ENCODE results near the gene NDUFB6.

The NDUFB6 gene

DNA sequence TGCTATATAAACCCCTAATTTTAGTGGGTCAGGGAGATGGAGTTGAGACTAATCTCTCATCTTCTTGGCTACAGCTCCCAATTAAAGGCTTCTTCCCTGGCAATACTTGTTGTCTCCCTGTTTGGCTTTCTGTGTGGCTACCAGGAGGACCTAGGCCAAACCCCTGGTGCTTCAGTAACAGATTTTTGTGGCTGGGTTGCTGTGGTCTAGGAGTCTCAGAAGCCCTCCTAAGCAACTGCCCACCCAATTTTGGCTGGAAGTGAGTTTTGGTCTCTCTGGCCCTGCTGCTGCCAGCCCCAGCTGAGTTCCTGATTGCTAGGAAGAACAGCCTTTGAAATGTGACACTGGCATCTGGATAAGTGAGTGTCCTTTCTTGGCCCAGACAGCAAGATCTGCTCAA is 56.7 kb downstream of the NDUFB6 start:
- DNase-seq = no peak

DNA sequence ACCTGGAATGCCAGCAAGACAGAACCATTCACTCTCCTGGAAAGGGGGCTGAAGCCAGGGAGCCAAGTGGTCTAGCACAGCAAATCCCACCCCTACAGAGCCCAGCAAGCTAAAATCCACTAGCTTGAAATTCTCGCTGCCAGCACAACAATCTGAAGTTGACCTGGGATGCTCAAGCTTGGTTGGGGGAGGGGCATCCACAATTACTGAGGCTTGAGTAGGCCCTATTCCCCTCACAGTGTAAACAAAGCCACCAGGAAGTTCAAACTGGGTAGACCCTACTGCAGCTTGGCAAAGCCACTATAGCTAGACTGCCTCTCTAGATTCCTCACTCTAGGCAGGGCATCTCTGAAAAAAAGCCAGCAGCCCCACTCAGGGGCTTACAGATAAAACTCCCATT is 64.2 kb downstream of the NDUFB6 start:
- no peak for DNase-seq

DNA sequence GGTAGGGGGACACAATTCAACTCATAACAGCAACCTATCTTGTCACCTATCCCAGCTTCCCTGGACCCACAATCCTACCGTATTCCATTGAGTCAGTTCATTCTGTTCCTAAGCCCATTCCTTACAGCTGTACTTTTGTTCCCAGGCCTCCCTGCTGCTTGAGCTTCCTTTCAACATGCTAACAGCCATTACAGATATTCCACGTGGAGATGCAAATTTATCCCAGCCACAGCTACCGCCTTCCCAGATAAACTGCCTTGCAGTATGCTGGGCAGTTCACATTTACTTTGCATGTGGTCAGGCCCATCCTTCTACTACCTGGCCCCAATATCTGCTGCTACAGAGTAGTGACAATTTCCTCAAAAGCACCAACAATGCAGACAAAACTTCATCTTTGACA is 70.0 kb downstream of the NDUFB6 start:
- DNase-seq = no peak
